ENCODE results near the gene MS4A7. TPM values are rescaled to one million over a fixed set of nuclear protein-coding genes. Genes with fewer than 3 reads are reported as not detected.

The MS4A7 gene
- total and polyA plus RNA-seq, 2 of the 4 experiments (the other 2 are of a cell fraction) = not detected

DNA sequence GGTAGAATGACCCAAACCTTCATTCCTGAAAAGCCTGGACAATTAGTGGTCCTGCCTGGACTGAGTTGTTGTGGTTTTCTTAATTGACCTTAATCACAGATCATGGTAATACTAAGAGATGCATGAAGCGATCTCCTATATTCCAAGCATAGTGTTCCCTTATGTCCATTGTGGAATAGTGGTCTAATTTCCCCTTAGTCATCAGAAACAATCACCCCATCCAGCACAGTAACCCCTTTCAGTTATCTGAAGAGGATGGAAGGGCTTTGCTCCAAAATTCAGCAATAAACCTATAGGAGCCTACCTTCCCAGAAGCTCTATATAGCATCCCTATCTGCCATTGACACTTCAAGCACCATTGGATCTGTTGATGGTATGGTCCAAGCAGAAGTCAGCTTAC lies 44.3 kb downstream of the MS4A7 start:
- intact Hi-C loops (cut with micrococcal nuclease) = no loop called here
- dilution Hi-C loops (cut with HindIII; ENCODE audit: low sequenced_read_pairs, unreplicated experiment) = no loop called here
- Histone ChIP-seq H3K4me1 (ENCODE audit: control insufficient read depth, insufficient read depth, low read length) (no peaks in the 10 kb centered on the region), H3K14ac (replicated peaks; ENCODE audit: low read depth, low read length) (no peak overlapping the region), H3K27me3 (ENCODE audit: control insufficient read depth, insufficient read depth, low read length) (no peaks in the 10 kb centered on the region), H3K56ac (ENCODE audit: extremely low read depth, insufficient read depth, low read length) (no peak overlapping the region), H3K27ac (ENCODE audit: insufficient read depth, low read length) (no peak overlapping the region), H4K91ac (ENCODE audit: insufficient read depth, low read depth, low read length) (no peak overlapping the region), H2AK5ac (ENCODE audit: low read depth, low read length) (no peak overlapping the region), H3K4me3 (ENCODE audit: insufficient read depth, low read depth, low read length) (no peak overlapping the region), H3K4me2 (ENCODE audit: low read depth, low read length) (no peak overlapping the region), H3K9me1 (ENCODE audit: insufficient read depth, low read length) (no peaks in the 10 kb centered on the region), H3K79me1 (ENCODE audit: low read depth in 1 of 2, low read length in 2 of 2) (no peaks in the 10 kb centered on the region), H2AFZ (replicated peaks; ENCODE audit: low read length, poor library complexity) (no peak overlapping the region), H3K9ac (ENCODE audit: low read depth, low read length) (no peak overlapping the region), H2BK20ac (ENCODE audit: low read depth, low read length) (no peak overlapping the region), H4K20me1 (ENCODE audit: insufficient read depth, low read length) (no peaks in the 10 kb centered on the region), H3K36me3 (ENCODE audit: control insufficient read depth, insufficient read depth, low read length) (no peaks in the 10 kb centered on the region), H4K8ac (ENCODE audit: low read depth in 2 of 2, low read length in 2 of 2) (no peak overlapping the region), H3K4ac (ENCODE audit: low read depth, low read length) (no peak overlapping the region), H2AK9ac (replicated peaks; ENCODE audit: low read depth, low read length, poor library complexity) (no peak overlapping the region), H4K5ac (ENCODE audit: low read depth, low read length) (no peak overlapping the region), H2BK15ac (ENCODE audit: low read depth, low read length) (no peak overlapping the region), H3K9me3 (ENCODE audit: control insufficient read depth, insufficient read depth, low read length) (0 out of 2 replicates have a peak, but pooled peaks cover 2% of the 10 kb centered on the region), H3K23ac (ENCODE audit: low read depth, low read length) (no peak overlapping the region), H2BK120ac (ENCODE audit: low read depth, low read length) (no peak overlapping the region), H3K18ac (ENCODE audit: low read depth, low read length) (no peak overlapping the region), H2BK5ac (ENCODE audit: low read depth, low read length, poor library complexity, severe bottlenecking) (no peak overlapping the region)
- in situ Hi-C loops (cut with MboI; ENCODE audit: low sequenced_read_pairs) = no loop called here
- POLR2A ChIA-PET (ENCODE audit: unreplicated experiment) = no interaction called here
- CTCF ChIA-PET = no interaction called here
- DNase-seq (no peak), ATAC-seq (ENCODE audit: low read depth) (no peak)
- TF ChIP-seq BHLHE40 (IDR thresholded peaks at IDR 0.05; ENCODE audit: low read depth, low read length) (no peak), MAZ (IDR thresholded peaks at IDR 0.05; ENCODE audit: borderline replicate concordance, low read depth, low read length) (no peak), MXI1 (IDR thresholded peaks at IDR 0.05; ENCODE audit: borderline replicate concordance, low read depth, low read length) (no peak), MAFK (IDR thresholded peaks at IDR 0.05; ENCODE audit: low read depth, low read length) (peak; percentile 35; the same call in 1 of the 2 replicates), CEBPB (IDR thresholded peaks at IDR 0.05; ENCODE audit: low read depth, low read length) (no peak)
- BruUV-seq (replicated peaks) = no TSS peak
- no CpG with 5 or more reads among the region's 1 CpG for WGBS, 2 experiments (ENCODE audit: extremely low coverage in 2 of 2, insufficient read length in 1 of 2)
